GM21526 (cell line): ENCODE data around the gene CDKL4.
"Not testable (repeated sequence)": the region's sequence is repeated elsewhere in the genome, so short reads cannot be mapped to it uniquely, and the experiment has no call there.

ENCODE experiments used
- ATAC-seq: cut with Tn5 transposase; IDR thresholded peaks from one replicate; pipeline ENCODE4 v1.9.1; 2021; ENCODE audit warnings: moderate library complexity; ENCODE audit not compliant: unreplicated experiment, low FRiP score

CDKL4 gene

GRCh38 chr2:39145906-39146421, 97.8 kb downstream of the CDKL4 start:
- ATAC-seq = no peak

GRCh38 chr2:39144416-39144815, 99.4 kb downstream of the CDKL4 start:
- no peak for ATAC-seq

DNA sequence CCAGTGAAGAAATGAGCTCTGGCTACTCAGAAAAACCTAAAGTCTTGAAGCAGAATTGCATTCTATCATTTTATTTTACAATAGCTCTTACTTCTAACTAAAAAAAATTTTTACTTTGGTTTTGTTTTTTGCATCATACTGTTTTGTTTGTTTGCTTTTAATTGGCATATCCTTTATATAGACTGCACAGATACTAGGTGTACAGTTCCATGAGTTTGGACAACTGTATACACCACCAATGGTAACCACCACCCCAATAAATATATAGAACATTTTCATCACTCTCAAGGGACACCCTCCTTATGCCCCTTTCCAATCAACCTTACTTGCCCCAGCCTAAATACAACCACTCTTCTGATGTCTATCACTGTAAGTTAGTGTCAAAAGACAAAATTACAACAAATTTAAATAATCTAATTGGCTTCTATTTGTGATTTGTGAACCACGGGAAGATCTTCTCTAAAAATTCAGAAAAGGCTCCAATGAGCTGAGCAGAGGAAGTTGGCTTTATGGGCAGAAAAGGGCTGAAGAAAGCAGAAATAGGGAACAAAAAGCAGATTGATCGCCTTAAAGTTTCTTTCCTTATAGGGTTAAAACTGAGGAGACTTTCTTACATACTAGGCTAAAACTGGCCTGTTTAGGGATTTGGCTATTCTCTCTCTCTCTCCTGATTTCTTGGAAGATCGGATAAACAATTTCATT, 100.7 kb downstream of the CDKL4 start:
- no peak for ATAC-seq

DNA sequence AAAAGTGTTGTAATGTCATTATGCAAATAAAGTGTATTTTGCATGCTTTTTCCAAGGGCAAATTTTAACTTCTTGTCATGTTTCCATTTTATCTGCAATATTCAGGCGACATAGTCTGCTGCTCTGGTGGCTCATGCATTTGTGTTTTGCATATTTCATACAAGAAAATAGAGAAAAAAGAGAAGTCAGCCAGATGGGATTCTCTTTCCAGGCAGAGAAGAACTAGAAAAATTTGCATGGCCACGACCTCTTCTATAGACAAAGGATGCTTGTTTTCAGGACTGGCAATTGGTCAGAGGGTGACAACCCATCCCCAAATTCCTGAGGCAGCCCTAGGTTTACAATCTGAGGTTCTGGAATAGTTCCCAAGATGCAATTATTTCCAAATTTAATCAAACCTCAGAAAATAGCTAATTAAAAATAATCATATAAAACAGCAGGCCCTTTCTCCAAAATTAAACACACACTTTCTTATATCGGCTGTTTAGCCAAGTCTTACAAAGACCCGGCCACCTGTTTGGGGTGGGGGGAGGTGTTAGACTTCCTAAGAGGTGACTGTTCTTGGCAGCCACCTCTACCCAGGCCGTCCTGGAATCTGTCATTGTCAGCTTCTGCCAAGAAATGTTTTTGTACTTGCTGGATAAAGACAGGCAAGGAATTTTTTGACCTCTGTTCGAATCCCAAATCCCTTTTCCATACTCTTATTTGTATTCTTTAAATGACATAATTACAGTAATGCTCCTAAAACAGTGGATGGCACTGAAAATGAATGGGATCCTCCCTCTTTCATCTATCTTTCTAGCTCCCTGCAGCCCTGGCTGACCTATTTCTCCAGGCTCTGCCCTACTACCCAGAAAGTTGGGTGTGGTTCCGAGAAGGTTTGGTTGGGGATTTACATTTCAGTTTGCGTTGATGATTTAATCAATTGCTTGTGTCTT, 102.2 kb downstream of the CDKL4 start:
- peak; percentile 50 for ATAC-seq

GRCh38 chr2:39140948-39141333, 102.8 kb downstream of the CDKL4 start:
- ATAC-seq = not testable (repeated sequence)

DNA sequence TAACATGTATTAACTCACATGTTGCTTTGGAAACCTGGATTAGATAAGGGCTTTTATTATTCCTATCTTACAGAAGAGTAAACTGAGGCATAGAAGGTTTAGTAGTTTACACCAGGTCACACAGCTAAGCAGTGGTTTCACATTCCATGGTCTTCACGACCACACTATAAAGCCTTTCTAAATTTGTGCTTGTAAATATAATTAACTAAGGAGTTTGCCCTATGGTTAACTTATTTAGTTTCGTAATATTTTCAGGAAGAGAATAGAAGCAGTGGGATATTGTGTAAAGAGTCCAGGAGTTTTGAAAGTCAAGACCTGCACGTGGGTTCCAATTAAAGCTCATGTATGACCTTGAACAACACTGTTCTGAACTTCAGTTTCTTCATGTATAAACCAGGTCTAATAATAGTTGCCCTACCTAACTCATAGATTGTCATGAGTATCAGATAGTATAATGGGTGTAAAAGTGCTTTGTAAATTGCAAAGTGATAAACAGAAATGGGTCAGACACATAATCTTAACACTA, 103.4 kb downstream of the CDKL4 start:
- no peak for ATAC-seq

DNA sequence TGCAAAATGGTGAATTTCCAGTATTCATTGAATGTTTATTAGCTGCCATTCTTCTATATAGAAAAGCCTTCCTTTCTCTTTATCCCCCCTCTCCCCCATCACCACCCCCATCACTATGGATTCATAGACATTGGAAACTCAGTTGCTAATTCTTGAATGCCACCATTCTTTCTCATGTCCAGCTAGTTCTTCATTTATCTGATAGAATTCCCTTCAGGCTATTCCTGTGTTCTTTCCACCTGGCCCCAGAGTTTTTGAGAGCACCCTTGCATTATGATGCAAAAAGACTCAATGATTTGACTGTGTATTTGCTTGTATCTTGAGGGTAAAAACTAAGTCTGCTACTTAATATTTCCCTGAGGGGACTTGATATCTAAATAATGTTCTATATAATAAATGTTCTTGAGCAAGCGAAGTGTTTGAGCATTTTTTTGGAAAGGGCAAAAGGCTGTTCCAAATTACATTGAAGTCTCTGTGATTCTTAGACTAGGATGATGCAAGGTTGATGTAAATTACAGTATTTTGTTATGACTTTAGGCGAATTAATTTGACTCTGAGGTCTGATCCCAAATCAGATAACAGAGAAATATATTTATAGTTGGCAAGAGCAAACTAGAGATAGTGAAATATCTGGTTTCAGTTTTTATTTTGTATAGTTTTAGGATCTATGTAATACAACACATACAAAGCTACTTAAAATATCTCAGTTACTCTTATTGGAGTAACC, 104.1 kb downstream of the CDKL4 start:
- no peak for ATAC-seq

DNA sequence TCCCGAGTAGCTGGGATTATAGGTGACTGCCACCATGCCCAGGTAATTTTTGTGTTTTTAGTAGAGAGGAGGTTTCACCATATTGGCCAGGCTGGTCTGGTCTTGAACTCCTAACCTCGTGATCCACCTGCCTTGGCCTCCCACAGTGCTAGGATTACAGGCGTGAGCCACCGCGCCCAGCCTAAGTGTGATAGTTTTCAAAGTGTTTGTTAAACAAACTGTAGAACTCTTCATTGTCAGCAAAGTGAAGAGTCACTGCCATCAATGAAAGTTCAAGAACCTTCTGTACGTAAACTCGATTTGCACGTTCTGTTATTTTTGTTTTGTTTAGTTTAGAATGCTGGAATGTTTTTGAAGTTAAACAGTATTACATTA, 104.9 kb downstream of the CDKL4 start:
- no peak for ATAC-seq

DNA sequence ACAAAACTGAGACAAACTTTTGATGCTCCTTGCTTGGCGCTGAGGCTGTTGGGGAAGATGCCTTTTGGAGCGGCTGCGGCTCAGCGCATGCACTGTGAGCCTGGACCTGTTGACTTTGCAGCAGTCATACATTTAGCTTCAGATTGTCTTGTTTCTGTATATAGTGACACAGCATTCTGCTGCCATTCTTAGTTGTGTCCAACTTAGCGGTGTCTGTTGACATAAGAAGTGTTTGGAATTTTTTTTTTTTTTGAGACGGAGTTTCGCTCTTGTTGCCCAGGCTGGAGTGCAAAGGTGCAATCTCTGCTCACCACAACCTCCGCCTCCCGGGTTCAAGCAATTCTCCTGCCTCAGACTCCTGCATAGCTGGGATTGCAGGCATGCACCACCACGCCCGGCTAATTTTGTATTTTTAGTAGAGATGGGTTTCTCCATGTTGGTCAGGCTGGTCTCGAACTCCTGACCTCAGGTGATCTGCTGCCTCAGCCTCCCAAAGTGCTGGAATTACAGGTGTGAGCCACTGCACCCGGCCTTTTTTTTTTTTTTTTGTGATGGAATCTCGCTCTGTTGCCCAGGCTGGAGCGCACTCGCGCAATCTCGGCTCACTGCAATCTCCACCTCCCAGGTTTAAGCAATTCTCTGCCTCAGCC, 105.5 kb downstream of the CDKL4 start:
- ATAC-seq = not testable (repeated sequence)

DNA sequence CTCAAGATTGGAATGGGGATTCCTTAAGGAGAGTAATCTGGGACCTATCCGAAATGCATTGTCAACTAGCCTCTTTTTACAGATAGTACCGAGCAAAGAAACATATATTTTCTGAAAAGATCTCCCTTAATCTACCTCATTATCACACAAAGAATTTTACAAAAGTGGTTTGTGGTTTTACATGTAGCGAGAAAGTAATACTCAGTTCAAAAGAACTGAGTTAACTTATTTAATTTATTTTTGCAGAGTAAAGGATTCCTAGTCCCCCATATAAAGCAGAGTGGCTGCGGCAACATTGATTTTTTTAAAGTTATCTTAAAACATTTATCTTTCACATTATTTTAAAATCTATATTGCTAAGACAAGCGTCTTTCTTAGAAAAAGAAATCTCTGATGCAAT, 107.0 kb downstream of the CDKL4 start:
- ATAC-seq = no peak

- no peak for ATAC-seq
Measured at GRCh38 chr2:39135690-39136259, 108.0 kb downstream of the CDKL4 start.

DNA sequence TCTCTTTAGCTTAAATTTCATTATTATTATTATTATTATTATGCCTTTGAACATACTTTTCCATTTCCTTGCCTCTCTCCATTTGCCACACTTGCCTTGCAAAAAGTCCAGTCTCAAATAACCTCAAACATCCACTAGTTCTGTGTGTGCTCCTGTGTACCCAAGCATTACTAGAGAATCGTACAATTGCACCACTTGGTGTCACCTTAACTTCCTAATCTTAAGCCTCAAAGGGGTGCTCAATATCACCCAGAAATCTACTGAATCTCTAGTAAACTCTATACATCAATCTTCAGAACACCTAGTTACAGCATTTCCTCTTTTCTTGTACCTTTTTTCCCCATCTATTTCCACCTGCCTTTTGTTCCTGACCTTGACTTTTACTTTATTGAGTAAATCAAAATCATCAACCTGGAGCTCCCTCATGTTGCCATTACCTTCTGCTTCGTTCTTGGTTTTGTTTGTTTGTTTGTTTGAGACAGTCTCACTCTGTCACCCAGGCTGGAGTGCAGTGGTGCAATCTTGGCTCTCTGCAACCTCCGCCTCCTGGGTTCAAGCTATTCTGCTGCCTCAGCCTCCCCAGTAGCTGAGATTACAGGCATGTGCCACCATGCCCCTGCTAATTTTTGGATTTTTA, 110.4 kb downstream of the CDKL4 start:
- ATAC-seq = no peak

DNA sequence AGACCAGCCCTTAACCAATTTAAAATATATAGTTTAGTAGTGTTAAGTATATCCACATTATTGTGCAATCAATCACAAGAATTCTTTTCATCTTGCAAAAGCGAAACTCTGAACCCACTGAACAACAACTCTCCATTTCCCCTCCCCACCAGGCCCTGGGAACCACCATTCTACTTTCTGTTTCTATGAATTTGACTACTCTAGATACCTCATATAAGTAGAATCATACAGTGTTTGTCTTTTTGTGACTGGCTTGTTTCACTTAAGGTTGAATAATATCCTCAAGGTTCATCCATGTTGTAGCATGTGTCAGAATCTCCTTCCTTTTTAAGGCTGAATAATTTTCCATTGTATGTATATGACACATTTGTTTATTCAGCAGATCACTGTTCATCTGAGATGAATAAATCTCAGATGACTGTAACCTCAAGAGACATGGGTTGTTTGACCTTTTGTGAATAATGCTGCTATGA, 114.8 kb downstream of the CDKL4 start:
- peak; percentile 50 for ATAC-seq

- peak; percentile 48 for ATAC-seq
Measured at GRCh38 chr2:39127973-39128372, 115.8 kb downstream of the CDKL4 start.
